Brain microvascular endothelial cell (primary cell): ENCODE results near the gene FAM234B.
"Not testable (repeated sequence)": the region's sequence is repeated elsewhere in the genome, so short reads cannot be mapped to it uniquely, and the experiment has no call there.

Experiments used
- DNase-seq: peaks from one replicate; pipeline ENCODE4 v3.0.0-alpha.2; 2020
- H3K27ac ChIP-seq: fragments of 250-450 bp; sonication (Bioruptor Pico); 2 replicates; pipeline ENCODE4 v1.5.1; 2020; ENCODE audit warnings: mild to moderate bottlenecking, moderate library complexity
- H3K27me3 ChIP-seq: fragments of 250-450 bp; sonication (Bioruptor Pico); replicated peaks from 2 replicates; pipeline ENCODE4 v1.5.1; 2020; ENCODE audit warnings: mild to moderate bottlenecking
- H3K36me3 ChIP-seq: fragments of 250-450 bp; sonication (Bioruptor Pico); replicated peaks from 2 replicates; pipeline ENCODE4 v1.5.1; 2020; ENCODE audit warnings: mild to moderate bottlenecking
- H3K4me3 ChIP-seq: 2 replicates; pipeline ENCODE4 v1.5.1; 2011; ENCODE audit warnings: low read depth, mild to moderate bottlenecking, control low read depth, low read length, moderate library complexity
- in situ Hi-C: cut with HindIII; loops from 2 replicates; pipeline ENCODE4 v1.10.0; 2017; ENCODE audit warnings: low sequenced_read_pairs, low pct_ligation_motif_present
- TF ChIP-seq, protein P1 (sequence below): IDR thresholded peaks from 2 replicates; pipeline ENCODE4 v1.5.1; 2011; ENCODE audit warnings: low read depth, mild to moderate bottlenecking, moderate library complexity, low read length, control low read depth, inconsistent platforms; ENCODE audit errors: missing control alignments

Gene FAM234B

DNA sequence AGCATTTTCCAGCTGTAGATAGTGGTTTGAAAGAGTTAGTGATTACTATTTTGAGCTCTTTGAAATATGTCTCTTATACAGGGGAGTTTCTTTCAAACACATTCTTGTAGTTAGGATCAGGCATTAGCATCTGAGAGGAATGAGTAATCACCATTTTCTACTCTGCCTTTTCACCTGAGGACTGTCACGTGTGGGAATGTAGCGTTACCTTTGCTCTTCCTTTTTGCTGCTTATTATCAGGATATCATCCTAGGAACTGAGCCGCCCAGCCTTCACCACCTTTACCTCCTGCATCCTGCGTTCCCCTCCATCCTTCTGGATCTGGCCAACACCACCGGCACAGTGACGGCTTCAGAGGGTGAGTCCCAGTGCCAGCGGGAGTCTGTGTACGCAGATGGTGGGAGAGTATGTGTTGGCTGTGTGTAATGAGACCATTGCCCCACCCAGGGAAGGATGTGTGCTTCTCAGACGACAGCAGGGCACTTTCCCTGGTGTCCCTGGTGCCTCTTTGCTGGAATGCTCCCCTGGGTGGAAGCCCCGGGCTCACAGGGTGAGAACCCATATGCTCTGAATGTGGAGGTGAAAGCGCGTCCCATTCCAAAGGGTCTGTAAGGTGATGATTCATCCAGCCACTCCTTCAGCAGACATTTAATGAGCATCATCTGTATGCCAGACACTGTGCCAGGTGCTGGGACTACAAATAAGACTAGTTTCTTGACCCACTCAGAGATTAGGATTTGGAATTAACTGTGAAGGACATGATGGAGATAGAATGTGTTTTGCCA, 31.8 kb downstream of the FAM234B start:
- Histone ChIP-seq H3K27me3 (no peaks in the 10 kb centered on the region), H3K4me3 (no peak overlapping the region), H3K27ac (no peak overlapping the region), H3K36me3 (no peaks in the 10 kb centered on the region)
- no peak for DNase-seq
- in situ Hi-C loops, result no loop called here
- TF ChIP-seq, protein P1, sequence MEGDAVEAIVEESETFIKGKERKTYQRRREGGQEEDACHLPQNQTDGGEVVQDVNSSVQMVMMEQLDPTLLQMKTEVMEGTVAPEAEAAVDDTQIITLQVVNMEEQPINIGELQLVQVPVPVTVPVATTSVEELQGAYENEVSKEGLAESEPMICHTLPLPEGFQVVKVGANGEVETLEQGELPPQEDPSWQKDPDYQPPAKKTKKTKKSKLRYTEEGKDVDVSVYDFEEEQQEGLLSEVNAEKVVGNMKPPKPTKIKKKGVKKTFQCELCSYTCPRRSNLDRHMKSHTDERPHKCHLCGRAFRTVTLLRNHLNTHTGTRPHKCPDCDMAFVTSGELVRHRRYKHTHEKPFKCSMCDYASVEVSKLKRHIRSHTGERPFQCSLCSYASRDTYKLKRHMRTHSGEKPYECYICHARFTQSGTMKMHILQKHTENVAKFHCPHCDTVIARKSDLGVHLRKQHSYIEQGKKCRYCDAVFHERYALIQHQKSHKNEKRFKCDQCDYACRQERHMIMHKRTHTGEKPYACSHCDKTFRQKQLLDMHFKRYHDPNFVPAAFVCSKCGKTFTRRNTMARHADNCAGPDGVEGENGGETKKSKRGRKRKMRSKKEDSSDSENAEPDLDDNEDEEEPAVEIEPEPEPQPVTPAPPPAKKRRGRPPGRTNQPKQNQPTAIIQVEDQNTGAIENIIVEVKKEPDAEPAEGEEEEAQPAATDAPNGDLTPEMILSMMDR, result no peak

DNA sequence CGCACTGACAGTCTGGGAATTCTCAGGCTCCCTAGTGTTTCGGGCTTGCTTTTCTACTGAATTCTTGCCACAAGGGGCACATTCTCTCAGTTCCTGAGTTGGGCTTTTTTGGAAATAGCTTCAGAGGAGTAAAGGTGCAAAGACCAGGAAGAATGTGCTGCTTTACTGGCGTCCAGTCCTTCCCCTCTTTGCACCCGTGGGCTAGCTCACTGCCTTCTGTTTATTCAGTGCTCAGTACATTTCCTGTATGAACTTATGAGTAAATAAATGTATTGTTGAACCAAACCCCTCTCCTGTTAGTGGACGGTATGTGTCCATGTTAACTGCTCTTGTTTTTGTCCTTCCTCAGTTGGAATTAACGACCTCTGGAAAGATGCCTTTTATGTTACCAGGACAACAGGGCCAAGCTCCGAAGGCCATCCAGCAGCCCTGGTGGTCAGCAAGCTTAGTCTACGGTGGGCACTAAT, 35.3 kb downstream of the FAM234B start:
- no peak for DNase-seq
- Histone ChIP-seq H3K27ac (no peak overlapping the region), H3K4me3 (no peak overlapping the region), H3K27me3 (no peaks in the 10 kb centered on the region), H3K36me3 (no peaks in the 10 kb centered on the region)
- TF ChIP-seq, protein P1, result peak; percentile 38
- in situ Hi-C loops, result no loop called here

DNA sequence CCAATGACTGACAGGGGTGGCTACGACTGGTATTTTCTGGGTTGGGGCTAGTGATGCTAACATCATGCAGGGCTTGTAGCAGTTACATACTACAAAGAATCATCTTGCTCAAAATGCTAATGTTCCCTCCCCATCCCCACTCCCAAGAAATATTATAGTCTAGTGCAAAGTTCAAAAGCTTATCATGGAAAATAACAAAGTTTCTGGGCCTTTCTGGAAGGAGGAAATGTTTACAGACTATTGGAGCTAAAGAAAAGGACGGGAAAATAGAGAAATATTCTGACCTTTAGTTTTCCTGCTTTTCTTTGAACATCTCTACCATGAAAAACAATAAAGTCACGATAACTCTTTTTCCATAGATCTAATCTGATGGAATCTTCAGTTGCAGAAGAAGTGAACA, 36.1 kb downstream of the FAM234B start:
- no peak overlapping the region for H3K27ac ChIP-seq
- TF ChIP-seq, protein P1, result no peak
- in situ Hi-C loops, result no loop called here

DNA sequence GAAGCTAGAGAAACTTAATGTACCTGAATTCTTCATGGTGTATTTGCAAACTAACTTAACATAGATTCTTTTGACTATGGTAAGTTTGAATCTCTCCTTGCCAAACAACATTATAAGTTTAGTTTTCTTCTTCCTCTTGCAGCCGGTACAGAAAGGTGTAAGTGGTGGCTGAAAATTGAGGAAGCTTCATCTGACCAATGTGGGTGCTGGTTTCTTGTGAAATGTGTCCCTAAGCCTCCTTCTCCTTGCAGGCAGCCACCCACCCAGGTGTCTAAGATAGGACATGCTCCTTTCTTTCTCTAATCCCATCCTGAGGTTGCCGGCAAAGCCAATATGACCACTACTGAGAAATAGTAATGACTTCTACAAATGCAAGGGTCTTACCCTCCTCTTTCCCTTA, 38.7 kb downstream of the FAM234B start:
- no peaks in the 10 kb centered on the region for H3K27me3 ChIP-seq
- H3K4me3 ChIP-seq, result no peak overlapping the region
- in situ Hi-C loops, result no loop called here
- DNase-seq, result no peak
- TF ChIP-seq, protein P1, result no peak
- no peaks in the 10 kb centered on the region for H3K36me3 ChIP-seq
- no peak overlapping the region for H3K27ac ChIP-seq

More for the DNA sequence above, 36.1 kb downstream of the FAM234B start:
- Histone ChIP-seq H3K36me3 (no peaks in the 10 kb centered on the region), H3K4me3 (no peak overlapping the region), H3K27me3 (no peaks in the 10 kb centered on the region)
- DNase-seq, result no peak

DNA sequence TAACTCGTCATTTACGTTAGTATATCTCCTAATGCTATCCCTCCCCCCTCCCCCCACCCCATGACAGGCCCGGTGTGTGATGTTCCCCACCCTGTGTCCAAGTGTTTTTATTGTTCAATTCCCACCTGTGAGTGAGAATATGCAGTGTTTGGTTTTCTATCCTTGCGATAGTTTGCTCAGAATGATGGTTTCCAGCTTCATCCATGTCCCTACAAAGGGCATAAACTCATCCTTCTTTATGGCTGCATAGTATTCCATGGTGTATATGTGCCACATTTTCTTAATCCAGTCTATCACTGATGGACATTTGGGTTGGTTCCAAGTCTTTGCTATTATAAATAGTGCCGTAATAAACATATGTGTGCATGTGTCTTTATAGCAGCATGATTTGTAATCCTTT, 39.5 kb downstream of the FAM234B start:
- H3K36me3 ChIP-seq, H3K27me3 ChIP-seq, DNase-seq, H3K27ac ChIP-seq, in situ Hi-C loops, H3K4me3 ChIP-seq: not testable (repeated sequence)

DNA sequence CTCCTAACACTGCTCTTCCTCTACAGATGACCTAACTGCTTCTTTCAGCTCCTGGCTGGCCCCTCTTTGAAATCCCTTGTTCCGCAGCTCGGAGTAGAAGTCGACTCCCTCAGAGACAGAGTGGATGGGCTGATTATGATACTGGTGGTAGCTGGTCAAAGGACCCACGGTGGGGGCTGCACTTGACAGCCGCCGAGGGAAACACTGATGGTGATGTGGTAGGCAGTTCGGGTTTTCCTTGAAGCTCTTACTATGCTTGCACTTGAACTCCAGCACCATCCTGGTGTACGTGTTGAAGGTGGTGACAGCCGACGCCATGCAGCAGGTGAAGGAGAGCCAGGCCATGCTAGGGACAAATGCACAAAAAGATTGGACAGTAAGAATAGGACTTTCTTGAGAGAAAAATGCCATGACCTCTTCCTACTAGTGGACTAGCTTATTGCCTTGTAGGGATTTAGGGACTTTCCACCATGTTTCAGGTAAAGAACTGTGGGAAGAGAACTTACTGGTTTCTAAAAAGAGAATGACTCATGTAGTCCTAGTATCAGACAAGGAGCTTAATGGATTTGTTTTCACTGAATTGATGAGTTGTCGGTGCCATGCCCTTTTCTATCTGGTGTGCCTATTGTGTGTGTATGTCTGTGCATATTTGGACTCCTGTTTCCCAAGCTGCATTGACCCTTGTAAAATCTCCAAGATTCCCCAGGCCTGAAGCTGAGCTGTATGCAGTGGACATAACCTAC, 40.9 kb downstream of the FAM234B start:
- Histone ChIP-seq H3K4me3 (no peak overlapping the region), H3K36me3 (no peaks in the 10 kb centered on the region), H3K27ac (no peak overlapping the region), H3K27me3 (no peaks in the 10 kb centered on the region)
- no peak for DNase-seq
- TF ChIP-seq, protein P1, result no peak
- in situ Hi-C loops, result no loop called here
